Activated CD4-positive, alpha-beta T cell treated with anti-CD3 and anti-CD28 coated beads, Interleukin-2, amount 50 U/mL, for 48 hours (primary cell): ENCODE measurements around the gene EED.
A peak's percentile ranks its signal among the peaks of the same experiment; 100 is the strongest.
"Not testable (repeated sequence)": the region's sequence is repeated elsewhere in the genome, so short reads cannot be mapped to it uniquely, and the experiment has no call there.

ENCODE experiments used
- DNase-seq, 2 experiments: peaks; one replicate each; pipeline ENCODE4 v3.0.0-alpha.2; 2020

The EED gene

GRCh38 chr11:86219311-86220193 lies 25.0 kb upstream of the EED start:
- no peak for DNase-seq

GRCh38 chr11:86220653-86221052 lies 23.9 kb upstream of the EED start:
- DNase-seq: no peak

GRCh38 chr11:86222081-86222480 lies 22.5 kb upstream of the EED start:
- DNase-seq: no peak

- not testable (repeated sequence) for DNase-seq
Observed at GRCh38 chr11:86224575-86224974, 20.0 kb upstream of the EED start.

GRCh38 chr11:86225344-86225743 lies 19.2 kb upstream of the EED start:
- DNase-seq: not testable (repeated sequence)

GRCh38 chr11:86228269-86229038 lies 16.1 kb upstream of the EED start:
- DNase-seq: no peak

GRCh38 chr11:86229039-86229330 lies 15.6 kb upstream of the EED start:
- peak; percentile 53 to 70 for DNase-seq

GRCh38 chr11:86230179-86230804 lies 14.3 kb upstream of the EED start:
- no peak for DNase-seq

GRCh38 chr11:86230921-86231434 lies 13.6 kb upstream of the EED start:
- no peak for DNase-seq

- no peak for DNase-seq
Observed at GRCh38 chr11:86232556-86232955, 12.0 kb upstream of the EED start.

GRCh38 chr11:86234831-86235461 lies 9.6 kb upstream of the EED start:
- DNase-seq: no peak

- no peak for DNase-seq
Observed at GRCh38 chr11:86237267-86237804, 7.2 kb upstream of the EED start.

GRCh38 chr11:86240164-86240563 lies 4.4 kb upstream of the EED start:
- no peak for DNase-seq

GRCh38 chr11:86241956-86242535 lies 2.5 kb upstream of the EED start:
- DNase-seq: no peak

- DNase-seq: no peak
Observed at GRCh38 chr11:86243396-86243795, 1.2 kb upstream of the EED start.

GRCh38 chr11:86244063-86244521 lies 461 bp upstream of the EED start:
- peak; percentile 88 to 91 for DNase-seq

- peak; percentile 43 to 53 for DNase-seq
Observed at GRCh38 chr11:86245369-86246292, 1.1 kb downstream of the EED start.

GRCh38 chr11:86246293-86246675 lies 1.7 kb downstream of the EED start:
- no peak for DNase-seq

- DNase-seq: no peak
Observed at GRCh38 chr11:86247608-86248007, 3.1 kb downstream of the EED start.

GRCh38 chr11:86248609-86249008 lies 4.1 kb downstream of the EED start:
- DNase-seq: peak; percentile 39 to 53
